Right lobe of liver (tissue), 6 donors: ENCODE measurements around the gene RTP3. TPM values are rescaled to one million over a fixed set of nuclear protein-coding genes. Genes with fewer than 3 reads are reported as not detected.

ENCODE experiments used
- ATAC-seq, 4 donors: fragments of 200-7000 bp; cut with Tn5 transposase; one replicate each; pipeline ENCODE4 v1.9.1; 2020; ENCODE audit warnings: mild to moderate bottlenecking in 4 of 4, moderate library complexity in 4 of 4
- DNase-seq, 3 donors: peaks; one replicate each; pipeline ENCODE4 v3.0.0-alpha.2; 2020
- H3K27ac ChIP-seq, 3 donors: fragments of 200-600 bp; one replicate each; pipeline ENCODE4 v1.8.0; 2022
- H3K27me3 ChIP-seq, 2 donors: fragments of 200-600 bp; one replicate each; pipeline ENCODE4 v1.8.0; 2022
- H3K36me3 ChIP-seq, 4 donors: fragments of 200-600 bp; sonication (generic) in 1 of 4; one replicate each; pipeline versions ENCODE4 v1.5.1 to v1.8.0; 2017 to 2022; ENCODE audit warnings: control low read depth in 1 of 4
- H3K4me1 ChIP-seq, 4 donors: fragments of 200-600 bp; sonication (generic) in 1 of 4; one replicate each; pipeline versions ENCODE4 v1.5.1 to v1.8.0; 2017 to 2022; ENCODE audit warnings: control low read depth in 1 of 4
- H3K4me3 ChIP-seq, 3 donors: fragments of 200-600 bp; one replicate each; pipeline ENCODE4 v1.8.0; 2022
- H3K9me3 ChIP-seq, 4 donors: fragments of 200-600 bp; sonication (generic) in 1 of 4; one replicate each; pipeline versions ENCODE4 v1.5.1 to v1.8.0; 2017 to 2022; ENCODE audit warnings: control low read depth in 1 of 4
- CTCF ChIP-seq, 4 donors: fragments of 200-600 bp in 3 of 4; fragments of 450-650 bp in 1 of 4; IDR thresholded peaks; one replicate each; pipeline versions ENCODE4 v1.5.1 to v1.8.0; 2016 to 2022; ENCODE audit warnings: antibody characterized with exemption in 4 of 4, mild to moderate bottlenecking in 2 of 4
- POLR2A ChIP-seq: fragments of 450-650 bp; IDR thresholded peaks from one replicate; pipeline ENCODE4 v1.6.1; 2017; ENCODE audit warnings: antibody characterized with exemption, mild to moderate bottlenecking
- WGBS: methylation state at CpG from one replicate; pipeline ENCODE4 v1.1.6; 2018; ENCODE audit warnings: low coverage, low lambda C conversion rate; ENCODE audit not compliant: insufficient coverage; ENCODE audit errors: missing lambda C conversion rate; 5-methylcytosine and 5-hydroxymethylcytosine counted together
- intact Hi-C, 2 donors: fragments of 100-400 bp; cut with DNase I; formaldehyde crosslinking; loops; one replicate each; pipeline versions ENCODE4 v1.11.2 to v1.14.1; 2022
- total RNA-seq, 6 experiments: library from RNA; depleted of rRNA in 2 of 6; stranded (reverse); fragments of >200 nt in 2 of 6; fragmentation: NEBNext Ultra II Directional in 3 of 6; extraction: Animal tissue kit (Norgen Biotek cat#: 25700) in 3 of 6; gene quantifications; one replicate each; pipeline versions ENCODE4 v1.1.0 to v1.2.4, GENCODE V29; 2016 to 2023
- donor health status: DM: no; HTN: yes; CAD: no.
- donor health status: DM: no; HTN: no; CAD: no.
- donor health status: DM: no; HTN: no; CAD: no.
- donor health status: DM: no; HTN: yes; CAD: no.
- donor health status: DM: no; HTN: yes; CAD: no.

RTP3 gene
- total RNA-seq, 6 experiments from 2014 or later: 12.2 to 29.0 (median 20.9) TPM

GRCh38 chr3:46477756-46478155, 20.0 kb upstream of the RTP3 start:
- intact Hi-C loops: no loop called here
- no peak overlapping the region for H3K4me3 ChIP-seq
- DNase-seq: peak in 1 of 3 donors; percentile 40
- H3K4me1 ChIP-seq: no peaks in the 10 kb centered on the region
- ATAC-seq: no peak
- TF ChIP-seq CTCF (IDR thresholded peaks at IDR 0.05): no peak
- no peak for TF ChIP-seq POLR2A
- 49% methylated on average over 3 of the region's 6 CpGs for WGBS
- H3K27ac ChIP-seq: no peak overlapping the region
- peaks cover 0 to 3% (median 0%) of the 10 kb centered on the region in 4 donors for H3K9me3 ChIP-seq
- no peaks in the 10 kb centered on the region for H3K27me3 ChIP-seq
- H3K36me3 ChIP-seq: no peaks in the 10 kb centered on the region

GRCh38 chr3:46478341-46478740, 19.4 kb upstream of the RTP3 start:
- no peaks in the 10 kb centered on the region for H3K36me3 ChIP-seq
- WGBS: 68% methylated on average over 5 of the region's 5 CpGs
- H3K4me3 ChIP-seq: no peak overlapping the region
- no peaks in the 10 kb centered on the region for H3K4me1 ChIP-seq
- no peak for TF ChIP-seq POLR2A
- no peak for TF ChIP-seq CTCF (IDR thresholded peaks at IDR 0.05)
- DNase-seq (peak in 1 of 3 donors; percentile 44), ATAC-seq (peak in 1 of 4 donors; percentile 17)
- no peaks in the 10 kb centered on the region for H3K27me3 ChIP-seq
- no peak overlapping the region for H3K27ac ChIP-seq
- peaks cover 0 to 3% (median 0%) of the 10 kb centered on the region in 4 donors for H3K9me3 ChIP-seq
- intact Hi-C loops: no loop called here

- peaks cover 0 to 3% (median 0%) of the 10 kb centered on the region in 4 donors for H3K9me3 ChIP-seq
- ATAC-seq (no peak), DNase-seq (peak in 1 of 3 donors; percentile 26)
- no peaks in the 10 kb centered on the region for H3K4me1 ChIP-seq
- no peaks in the 10 kb centered on the region for H3K27me3 ChIP-seq
- no peak overlapping the region for H3K27ac ChIP-seq
- no peaks in the 10 kb centered on the region for H3K36me3 ChIP-seq
- WGBS: 87% methylated on average over 3 of the region's 5 CpGs
- TF ChIP-seq POLR2A (no peak), CTCF (IDR thresholded peaks at IDR 0.05) (no peak)
- no peak overlapping the region for H3K4me3 ChIP-seq
- intact Hi-C loops: no loop called here
Observed at GRCh38 chr3:46479021-46479420, 18.8 kb upstream of the RTP3 start.

GRCh38 chr3:46479696-46480095, 18.1 kb upstream of the RTP3 start:
- Histone ChIP-seq H3K4me1 (no peaks in the 10 kb centered on the region), H3K27me3 (no peaks in the 10 kb centered on the region), H3K4me3 (no peak overlapping the region), H3K9me3 (peaks cover 0 to 3% (median 0%) of the 10 kb centered on the region in 4 donors), H3K27ac (no peak overlapping the region), H3K36me3 (no peaks in the 10 kb centered on the region)
- DNase-seq (peak in 1 of 3 donors; percentile 1), ATAC-seq (no peak)
- TF ChIP-seq CTCF (IDR thresholded peaks at IDR 0.05) (no peak), POLR2A (no peak)
- intact Hi-C loops: no loop called here
- 81% methylated on average over 5 of the region's 5 CpGs for WGBS
